ENCODE results near the gene PYHIN1.

- TF ChIP-seq CTCF (IDR thresholded peaks at IDR 0.05) (no peak), POLR2AphosphoS5 (IDR thresholded peaks at IDR 0.05) (no peak), POLR2A (IDR thresholded peaks at IDR 0.05) (no peak)
Measured at GRCh38 chr1:158939180-158939579, 7.8 kb downstream of the PYHIN1 start.
